SHP77 (cell line): ENCODE measurements around the gene PHLDB3.
A peak's percentile ranks its signal among the peaks of the same experiment; 100 is the strongest.
"Not testable (repeated sequence)": the region's sequence is repeated elsewhere in the genome, so short reads cannot be mapped to it uniquely, and the experiment has no call there.

ENCODE experiments used
- DNase-seq, 2 experiments: peaks; one replicate each; lab custom pipeline; 2025; lab: John Stamatoyannopoulos, UW

PHLDB3 gene

GRCh38 chr19:43504426-43505185, at the start of gene PHLDB3:
TSS of gene PHLDB3 (minus strand) at chr19:43504746. CDS start at chr19:43504118, 628 bp downstream.
- DNase-seq = peak; percentile 67 to 69

- DNase-seq = no peak
Measured at GRCh38 chr19:43553656-43554055, 49.1 kb upstream of the PHLDB3 start.

DNA sequence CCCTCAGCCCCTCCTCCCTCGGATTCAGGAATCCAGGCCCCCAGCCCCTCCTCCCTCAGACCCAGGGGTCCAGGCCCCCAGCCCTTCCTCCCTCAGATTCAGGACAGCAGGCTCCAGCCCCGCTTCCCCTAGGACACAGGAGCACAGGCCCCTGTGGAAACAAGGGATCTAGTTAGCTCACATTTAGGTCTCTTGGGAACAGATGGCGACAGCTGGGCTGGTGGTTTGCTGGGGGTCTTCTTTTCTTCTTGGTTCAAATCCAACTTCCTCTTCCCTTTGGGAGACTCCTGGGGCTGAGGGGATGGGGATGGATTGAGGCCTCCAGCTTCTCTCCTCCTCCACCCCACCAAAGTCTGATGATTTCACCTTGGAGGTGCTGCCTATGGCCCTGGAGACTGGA, 48.1 kb upstream of the PHLDB3 start:
- no peak for DNase-seq

DNA sequence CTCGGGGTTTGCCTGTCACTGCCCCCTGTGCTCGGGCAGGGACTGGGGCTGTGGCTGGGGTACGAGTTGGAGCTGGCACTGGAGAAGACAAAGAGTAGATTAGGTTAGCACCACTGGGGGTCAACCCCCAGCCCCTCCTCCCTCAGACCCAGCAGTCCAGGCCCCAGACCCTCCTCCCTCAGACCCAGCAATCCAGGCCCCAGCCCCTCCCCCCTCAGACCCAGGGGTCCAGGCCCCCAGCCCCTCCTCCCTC, 47.6 kb upstream of the PHLDB3 start:
- no peak for DNase-seq

DNA sequence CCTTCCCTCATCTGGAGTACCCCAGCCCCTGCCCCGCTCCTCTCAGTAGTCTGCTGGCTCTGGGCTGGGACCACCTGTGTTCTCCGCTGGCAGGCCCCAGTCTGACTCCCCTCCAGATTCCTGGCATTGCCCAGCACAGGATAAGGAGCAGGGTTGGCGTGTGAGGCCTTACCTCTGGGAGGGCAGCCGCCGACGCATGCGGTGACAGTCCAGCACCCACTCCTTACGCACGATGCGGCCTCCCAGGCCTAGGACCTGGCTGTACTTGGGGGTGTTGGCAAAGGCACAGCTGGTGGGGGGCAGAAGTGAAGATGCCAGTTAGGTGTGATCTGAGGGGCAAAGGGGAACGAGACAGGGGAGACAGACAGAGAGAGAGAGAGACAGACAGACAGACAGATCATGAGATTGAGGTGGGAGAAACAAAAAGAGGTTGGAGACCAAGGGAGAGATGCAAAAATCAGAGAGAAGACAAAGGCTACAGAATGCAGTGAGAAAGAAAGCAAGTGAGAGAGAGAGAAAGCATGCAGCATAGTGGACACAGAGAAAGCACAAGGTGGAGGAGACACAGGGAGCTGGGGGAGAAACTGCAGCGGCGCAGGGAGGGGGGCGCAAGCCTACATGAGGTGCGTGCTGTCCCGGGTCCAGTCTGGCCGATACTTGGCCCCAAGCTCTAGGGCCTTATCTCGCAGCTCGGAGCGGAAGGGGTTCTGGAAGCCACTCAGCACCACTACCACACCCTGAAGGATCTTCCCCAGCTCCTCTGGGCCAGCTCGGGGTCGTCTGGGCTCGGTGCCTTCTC, 47.1 kb upstream of the PHLDB3 start:
- no peak for DNase-seq

DNA sequence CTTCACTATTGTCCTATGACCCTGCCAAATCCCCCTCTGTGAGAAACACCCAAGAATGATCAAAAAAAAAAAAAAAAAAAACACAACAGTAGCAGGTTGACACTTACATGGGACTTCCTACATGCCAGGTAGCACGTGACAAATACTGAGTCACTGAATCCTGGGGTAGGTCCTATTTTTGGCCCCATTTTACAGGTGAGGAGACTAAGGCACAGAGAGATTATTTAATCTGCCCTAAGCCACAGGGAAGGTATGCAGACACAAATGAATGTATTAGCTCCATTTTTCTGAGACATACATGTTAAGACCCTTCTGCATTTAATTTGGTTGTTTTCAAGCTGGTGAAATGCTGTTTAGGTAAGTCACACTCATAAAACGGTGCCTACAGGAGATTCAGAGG, 44.2 kb upstream of the PHLDB3 start:
- DNase-seq = no peak

DNA sequence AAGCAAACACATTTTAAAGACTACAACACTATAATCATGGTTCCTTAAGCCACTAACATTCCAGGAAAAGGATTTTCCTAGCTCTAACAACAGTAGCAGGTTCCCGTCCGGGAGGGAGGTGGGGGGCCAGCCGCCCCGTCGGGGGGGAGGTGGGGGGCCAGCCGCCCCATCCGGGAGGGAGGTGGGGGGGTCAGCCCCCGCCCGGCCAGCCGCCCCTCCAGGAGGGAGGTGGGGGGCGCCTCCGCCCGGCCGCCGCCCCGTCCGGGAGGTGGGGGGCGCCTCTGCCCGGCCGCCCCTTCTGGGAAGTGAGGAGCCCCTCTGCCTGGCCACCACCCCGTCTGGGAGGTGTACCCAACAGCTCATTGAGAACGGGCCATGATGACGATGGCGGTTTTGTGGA, 43.4 kb upstream of the PHLDB3 start:
- DNase-seq = not testable (repeated sequence)

DNA sequence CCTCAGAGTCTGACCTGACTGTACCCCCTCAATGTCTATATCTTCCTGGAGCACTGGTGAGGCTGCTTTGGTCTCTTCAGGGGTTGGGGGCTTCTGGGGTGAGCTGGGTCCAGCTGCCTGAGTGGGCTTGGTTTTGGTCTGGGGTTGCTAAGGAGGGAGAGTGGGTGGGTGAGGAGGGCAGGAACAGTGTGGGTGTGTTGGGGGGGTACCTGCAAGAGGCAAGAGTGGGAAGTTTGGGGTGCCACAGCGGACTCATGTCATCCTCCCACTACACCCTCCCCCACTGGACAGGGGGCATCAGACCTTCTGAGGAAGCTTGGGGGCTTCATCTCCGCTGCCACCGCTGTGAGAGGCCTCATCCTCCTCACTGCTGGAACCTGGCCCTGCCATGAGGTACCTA, 42.0 kb upstream of the PHLDB3 start:
- DNase-seq = no peak

DNA sequence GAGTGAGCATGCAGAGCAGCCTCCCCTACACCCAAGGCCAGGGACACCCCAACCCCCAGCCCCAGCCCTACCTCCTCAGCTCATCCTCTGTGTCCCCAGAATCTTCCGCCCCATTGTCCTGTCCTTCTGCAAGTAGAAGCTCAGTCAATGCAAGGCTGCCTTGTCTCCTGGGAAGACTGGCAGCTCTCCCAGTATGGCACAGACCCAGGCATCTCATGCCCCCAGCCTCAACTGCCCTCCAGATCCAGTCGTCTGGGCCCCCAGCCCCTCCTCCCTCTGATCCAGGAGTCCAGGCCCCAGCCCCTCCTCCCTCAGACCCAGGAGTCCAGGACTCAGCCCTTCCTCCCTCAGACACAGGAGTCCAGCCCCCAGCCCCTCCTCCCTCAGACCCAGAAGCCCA, 41.4 kb upstream of the PHLDB3 start:
- DNase-seq = no peak

GRCh38 chr19:43545276-43545675, 40.7 kb upstream of the PHLDB3 start:
- no peak for DNase-seq

DNA sequence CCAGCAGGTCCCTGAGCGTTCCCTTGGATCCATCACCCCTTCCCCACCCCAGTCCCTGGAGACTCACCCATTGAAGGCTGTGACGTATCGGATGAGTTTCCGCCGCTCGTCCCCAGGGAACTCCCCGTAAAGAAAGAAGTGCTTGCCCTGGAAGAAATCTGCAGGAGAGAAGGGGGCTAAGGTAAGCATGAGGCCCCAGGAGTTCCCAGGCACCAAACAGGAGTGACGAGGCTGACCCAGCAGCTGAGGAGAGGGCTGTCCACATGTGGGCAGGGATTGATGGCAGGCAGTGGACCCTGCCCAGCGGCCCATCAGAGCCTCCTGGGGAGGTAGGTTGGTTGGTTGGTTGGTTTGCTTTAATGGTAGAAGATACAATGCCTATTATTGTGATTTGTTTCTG, 39.5 kb upstream of the PHLDB3 start:
- no peak for DNase-seq

GRCh38 chr19:43541920-43542650, 37.5 kb upstream of the PHLDB3 start:
- no peak for DNase-seq

DNA sequence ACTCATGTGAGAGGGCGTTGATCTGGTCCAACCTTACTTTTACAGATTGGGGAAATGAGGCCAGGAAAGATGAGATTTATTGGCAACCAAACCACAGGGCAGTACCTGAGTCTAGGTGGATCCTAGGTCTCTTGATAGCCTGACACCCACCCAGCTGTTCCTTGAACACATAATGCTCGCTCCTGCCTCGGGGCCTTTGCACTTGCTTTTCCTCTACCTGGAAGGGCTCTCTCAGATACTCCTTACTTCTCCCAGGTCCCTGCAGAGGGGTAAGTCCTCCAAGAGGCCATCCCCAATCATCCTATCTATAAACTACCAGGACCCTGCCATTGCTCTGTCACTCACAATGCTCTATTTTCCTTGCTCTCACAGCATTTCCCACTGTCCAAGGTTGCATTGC, 35.8 kb upstream of the PHLDB3 start:
- DNase-seq = no peak

GRCh38 chr19:43538922-43539321, 34.4 kb upstream of the PHLDB3 start:
- DNase-seq = no peak

- DNase-seq = peak; percentile 24 to 51
Measured at GRCh38 chr19:43534816-43535761, 30.5 kb upstream of the PHLDB3 start.

GRCh38 chr19:43534305-43534815, 29.8 kb upstream of the PHLDB3 start:
- DNase-seq = no peak

- peak; percentile 95 to 96 for DNase-seq
Measured at GRCh38 chr19:43533546-43534304, 29.2 kb upstream of the PHLDB3 start.

DNA sequence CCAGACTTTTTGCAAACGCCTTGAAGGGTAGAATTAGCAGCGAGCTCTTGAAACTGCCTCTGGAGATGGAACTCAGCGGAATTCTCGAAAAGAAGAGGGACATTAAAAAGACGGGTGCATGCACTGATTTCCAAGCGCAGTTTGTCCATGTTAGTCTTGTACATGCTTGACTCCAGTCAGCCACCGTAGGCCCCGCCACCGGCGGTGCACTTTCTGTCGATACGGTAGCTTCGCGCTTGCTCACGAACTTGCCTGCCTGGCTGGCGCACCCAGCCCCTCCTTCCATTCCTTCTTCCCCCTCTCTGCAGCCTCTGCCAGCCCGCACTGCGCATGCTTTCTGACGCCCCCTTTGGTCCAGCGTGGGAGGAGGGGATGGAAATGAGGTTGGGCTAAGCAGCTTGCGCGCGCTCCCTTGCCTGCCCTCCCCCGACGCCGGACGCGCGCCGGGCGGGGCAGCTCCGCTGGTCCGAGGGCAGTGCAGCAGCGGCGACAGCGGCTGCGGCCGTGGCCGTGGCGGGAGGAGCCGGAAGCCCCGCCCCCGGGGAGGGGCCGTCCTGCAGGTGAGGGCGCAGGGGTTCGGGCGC, 28.5 kb upstream of the PHLDB3 start, which contains the start of gene ZNF575:
Gene ZNF575 (plus strand): TSS at position 227 of the 584 bp plus-strand sequence. CDS start 1,235 bp downstream, outside the sequence.
- DNase-seq = peak; percentile 87 to 91

DNA sequence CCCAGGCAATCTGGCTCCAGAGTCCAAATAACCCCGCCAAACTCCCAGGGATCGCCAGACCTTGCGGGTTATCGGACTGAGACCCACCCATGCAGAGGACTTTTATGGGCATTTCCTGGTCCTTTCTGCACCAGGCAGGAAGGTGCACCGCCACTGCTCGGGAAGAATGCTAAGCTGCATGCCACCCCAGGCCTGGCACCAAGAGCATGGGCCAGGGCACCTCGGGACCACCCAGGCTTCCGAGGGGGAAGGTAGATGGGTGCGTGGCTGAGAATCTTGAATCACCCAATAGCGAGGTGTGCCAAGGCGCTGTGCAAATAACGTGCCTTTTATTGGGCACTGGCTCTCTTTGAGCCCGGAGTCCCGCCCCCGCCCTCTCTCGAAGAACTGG, 28.0 kb upstream of the PHLDB3 start:
- DNase-seq = peak; percentile 71 to 78
